Endometrial microvascular endothelial cells (primary cell): ENCODE measurements around the gene PPP1R27. TPM values are rescaled to one million over a fixed set of nuclear protein-coding genes. Genes with fewer than 3 reads are reported as not detected.

Experiments used
- in situ Hi-C: cut with HindIII; loops from 2 replicates; pipeline ENCODE4 v1.10.0; 2017; ENCODE audit warnings: low sequenced_read_pairs, low pct_unique_long_range_greater_than_20kb; ENCODE audit errors: inconsistent ontology term
- total RNA-seq: library from RNA; depleted of rRNA; stranded (reverse); fragments of >200 nt; gene quantifications from one replicate; pipeline ENCODE4 v1.2.3, GENCODE V29; 2015; ENCODE audit errors: inconsistent ontology term

PPP1R27 gene
- total RNA-seq, 1 donor from 2014 or later = not detected

- in situ Hi-C loops = no loop called here
Observed at GRCh38 chr17:81863833-81864768, 29.3 kb upstream of the PPP1R27 start.

- in situ Hi-C loops = no loop called here
Observed at GRCh38 chr17:81863123-81863675, 28.3 kb upstream of the PPP1R27 start.

- in situ Hi-C loops = no loop called here
Observed at GRCh38 chr17:81860756-81861568, 26.1 kb upstream of the PPP1R27 start.

GRCh38 chr17:81859906-81860755 is 25.3 kb upstream of the PPP1R27 start, which contains the start of gene P4HB:
Gene P4HB (minus strand): TSS chr17:81860535. CDS start chr17:81860471, 64 bp downstream.
- in situ Hi-C loops = no loop called here

GRCh38 chr17:81858967-81859905 is 24.4 kb upstream of the PPP1R27 start:
- in situ Hi-C loops = no loop called here

GRCh38 chr17:81858170-81858966 is 23.5 kb upstream of the PPP1R27 start:
- in situ Hi-C loops = no loop called here

GRCh38 chr17:81854974-81855774 is 20.3 kb upstream of the PPP1R27 start:
- in situ Hi-C loops = no loop called here

- in situ Hi-C loops = no loop called here
Observed at GRCh38 chr17:81852237-81852636, 17.4 kb upstream of the PPP1R27 start.

GRCh38 chr17:81851423-81851822 is 16.6 kb upstream of the PPP1R27 start:
- in situ Hi-C loops = no loop called here

GRCh38 chr17:81849457-81849856 is 14.6 kb upstream of the PPP1R27 start:
- in situ Hi-C loops = no loop called here

- in situ Hi-C loops = no loop called here
Observed at GRCh38 chr17:81846743-81847689, 12.2 kb upstream of the PPP1R27 start.

- in situ Hi-C loops = no loop called here
Observed at GRCh38 chr17:81845881-81846742, 11.3 kb upstream of the PPP1R27 start.

GRCh38 chr17:81845361-81845760 is 10.5 kb upstream of the PPP1R27 start:
- in situ Hi-C loops = no loop called here

GRCh38 chr17:81844887-81845286 is 10.0 kb upstream of the PPP1R27 start:
- in situ Hi-C loops = no loop called here
